Epithelial cell of esophagus (primary cell): ENCODE results near the gene SCAF8.

Experiments used
- DNase-seq: peaks from one replicate; pipeline ENCODE4 v3.0.0; 2010; ENCODE audit warnings: low read depth
- H3K4me3 ChIP-seq: 2 replicates; pipeline ENCODE4 v1.5.1; 2011; ENCODE audit warnings: mild to moderate bottlenecking, low read length, control low read depth
- TF ChIP-seq, protein P1 (sequence below): IDR thresholded peaks from 2 replicates; pipeline ENCODE4 v1.5.1; 2011; ENCODE audit warnings: low read depth, mild to moderate bottlenecking, low read length, control low read depth, inconsistent platforms; ENCODE audit not compliant: insufficient read depth; ENCODE audit errors: missing control alignments

The SCAF8 gene

DNA sequence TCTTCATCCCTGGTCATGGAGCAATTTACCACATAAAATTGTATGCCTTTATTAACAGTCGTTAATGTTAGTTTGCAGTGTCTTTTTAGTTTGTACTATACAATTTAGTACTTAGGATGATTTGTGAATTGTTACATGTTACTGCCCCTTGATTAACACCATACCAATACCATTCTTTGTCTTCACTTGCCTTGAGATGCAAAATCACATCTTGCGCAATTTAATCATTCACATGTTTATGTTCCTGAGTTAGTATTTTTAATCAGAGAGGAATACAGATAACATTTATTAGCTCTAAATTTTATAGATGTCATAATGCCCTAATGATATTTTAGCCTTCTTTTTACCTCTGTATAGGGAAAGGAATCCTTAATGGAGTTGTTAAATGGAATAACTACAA is 114.1 kb downstream of the SCAF8 start:
- peak; percentile 31 for DNase-seq
- H3K4me3 ChIP-seq: no peak overlapping the region
- TF ChIP-seq, protein P1, sequence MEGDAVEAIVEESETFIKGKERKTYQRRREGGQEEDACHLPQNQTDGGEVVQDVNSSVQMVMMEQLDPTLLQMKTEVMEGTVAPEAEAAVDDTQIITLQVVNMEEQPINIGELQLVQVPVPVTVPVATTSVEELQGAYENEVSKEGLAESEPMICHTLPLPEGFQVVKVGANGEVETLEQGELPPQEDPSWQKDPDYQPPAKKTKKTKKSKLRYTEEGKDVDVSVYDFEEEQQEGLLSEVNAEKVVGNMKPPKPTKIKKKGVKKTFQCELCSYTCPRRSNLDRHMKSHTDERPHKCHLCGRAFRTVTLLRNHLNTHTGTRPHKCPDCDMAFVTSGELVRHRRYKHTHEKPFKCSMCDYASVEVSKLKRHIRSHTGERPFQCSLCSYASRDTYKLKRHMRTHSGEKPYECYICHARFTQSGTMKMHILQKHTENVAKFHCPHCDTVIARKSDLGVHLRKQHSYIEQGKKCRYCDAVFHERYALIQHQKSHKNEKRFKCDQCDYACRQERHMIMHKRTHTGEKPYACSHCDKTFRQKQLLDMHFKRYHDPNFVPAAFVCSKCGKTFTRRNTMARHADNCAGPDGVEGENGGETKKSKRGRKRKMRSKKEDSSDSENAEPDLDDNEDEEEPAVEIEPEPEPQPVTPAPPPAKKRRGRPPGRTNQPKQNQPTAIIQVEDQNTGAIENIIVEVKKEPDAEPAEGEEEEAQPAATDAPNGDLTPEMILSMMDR: no peak

DNA sequence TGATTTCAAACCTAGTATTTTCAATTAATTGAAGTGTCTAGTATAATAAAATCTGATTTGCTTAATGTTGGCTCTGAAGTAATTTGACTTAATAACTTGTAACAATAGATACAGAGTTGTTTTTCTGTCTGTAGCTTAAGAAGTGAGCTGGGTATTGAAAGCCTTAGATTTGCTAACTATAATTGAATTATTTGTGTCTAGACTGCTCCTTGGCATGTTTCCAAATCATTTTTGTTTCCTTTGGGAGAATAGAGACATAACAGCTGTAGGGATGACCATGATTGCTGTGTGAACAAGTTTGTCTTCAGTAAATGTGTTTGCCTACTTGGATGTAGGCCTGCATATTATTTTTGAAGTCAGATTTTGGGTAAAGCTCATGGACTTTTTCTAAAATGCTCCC is 115.4 kb downstream of the SCAF8 start:
- no peak overlapping the region for H3K4me3 ChIP-seq
- TF ChIP-seq, protein P1: no peak
- DNase-seq: no peak

DNA sequence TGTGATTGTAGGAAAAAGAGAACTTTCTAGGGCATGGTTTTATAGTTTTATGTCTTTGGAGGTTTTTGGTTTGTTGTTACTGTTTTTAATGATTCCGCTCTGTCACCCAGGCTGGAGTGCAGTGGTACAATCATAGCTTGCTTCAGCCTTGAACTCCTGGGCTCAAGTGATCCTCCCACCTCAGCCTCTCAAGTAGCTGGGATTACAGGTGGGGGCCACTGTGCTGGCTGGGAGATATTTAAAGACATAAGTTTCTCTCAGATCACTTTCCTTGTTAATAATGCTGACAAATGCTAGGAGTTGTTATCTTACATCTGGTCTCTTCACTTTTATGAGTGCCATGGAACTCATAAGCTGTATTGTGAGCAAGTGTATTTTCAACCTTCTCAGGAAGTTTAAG is 116.3 kb downstream of the SCAF8 start:
- TF ChIP-seq, protein P1: no peak
- H3K4me3 ChIP-seq: no peak overlapping the region

DNA sequence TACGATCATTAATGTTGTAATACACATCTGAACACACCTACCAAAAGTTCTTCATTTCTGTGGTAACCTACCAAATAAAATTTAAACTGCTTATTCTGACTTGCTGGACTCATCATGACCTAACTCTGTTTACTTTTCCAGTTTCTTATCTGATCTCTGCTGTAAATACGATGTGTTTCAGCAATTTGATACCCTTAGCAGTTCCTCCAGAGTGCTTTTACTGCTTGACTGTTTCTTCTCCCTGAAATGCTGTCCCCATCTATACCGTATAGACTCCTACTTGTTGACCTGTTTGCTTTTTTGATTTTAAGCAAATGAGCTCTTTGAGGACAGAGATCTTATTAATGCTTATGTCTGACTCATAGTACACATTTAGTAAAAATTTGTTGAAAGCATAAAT is 119.5 kb downstream of the SCAF8 start:
- TF ChIP-seq, protein P1: no peak
- H3K4me3 ChIP-seq: no peak overlapping the region
- DNase-seq: no peak

More for the DNA sequence above, 116.3 kb downstream of the SCAF8 start:
- DNase-seq: no peak

DNA sequence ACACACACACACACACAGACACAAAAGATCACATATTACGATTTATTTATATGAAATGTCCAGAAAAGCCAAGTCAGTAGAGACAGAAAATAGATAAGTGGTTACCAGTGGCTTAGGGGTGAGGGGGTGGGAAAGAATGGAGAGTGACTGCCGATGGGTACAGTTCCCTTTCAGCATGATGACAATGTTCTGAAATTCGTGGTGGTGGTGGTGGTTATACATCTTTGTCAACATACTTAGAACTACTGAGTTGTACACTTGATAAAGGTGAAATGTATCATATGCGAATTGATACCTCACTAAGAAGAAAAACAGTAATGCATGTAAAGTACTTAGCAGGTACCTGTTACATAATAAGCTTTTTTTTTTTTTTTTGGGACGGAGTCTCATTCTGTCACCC is 124.3 kb downstream of the SCAF8 start:
- H3K4me3 ChIP-seq: no peak overlapping the region
- DNase-seq: no peak
- TF ChIP-seq, protein P1: no peak

DNA sequence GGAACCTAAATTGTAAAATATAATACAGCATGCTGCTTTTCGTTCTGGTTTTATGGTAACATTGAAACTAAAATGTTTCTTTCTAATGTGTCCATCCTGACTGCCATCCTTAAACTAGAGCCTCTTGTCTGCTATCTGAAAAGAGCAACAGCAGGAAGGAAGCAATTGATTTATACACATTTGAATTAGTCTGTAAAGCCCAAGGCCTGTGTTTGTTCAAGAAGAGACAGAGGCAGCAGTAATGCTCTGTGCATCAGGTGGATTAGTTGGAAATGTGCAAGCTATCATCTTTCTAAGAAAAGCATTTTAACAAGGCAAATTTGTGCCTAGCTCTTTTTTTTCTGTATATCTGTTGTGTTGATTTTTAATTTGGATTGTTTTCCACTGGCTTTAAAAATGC is 128.6 kb downstream of the SCAF8 start:
- DNase-seq: no peak
- TF ChIP-seq, protein P1: no peak
- H3K4me3 ChIP-seq: no peak overlapping the region

DNA sequence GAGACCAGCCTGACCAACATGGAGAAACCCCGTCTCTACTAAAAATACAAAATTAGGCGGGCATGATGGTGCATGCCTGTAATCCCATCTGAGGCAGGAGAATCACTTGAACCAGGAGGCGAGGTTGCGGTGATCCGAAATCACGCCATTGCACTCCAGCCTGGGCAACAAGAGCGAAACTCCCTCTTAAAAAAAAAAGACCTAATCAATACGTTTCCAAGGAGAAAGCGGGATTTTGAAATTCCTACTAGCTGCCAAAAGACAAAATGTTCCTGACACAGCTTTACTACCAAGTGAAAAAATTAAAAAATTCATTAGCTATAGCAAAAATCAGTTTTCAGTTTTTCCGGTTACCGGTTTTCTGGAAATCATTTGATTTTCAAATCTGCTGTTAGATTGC is 129.3 kb downstream of the SCAF8 start:
- TF ChIP-seq, protein P1: no peak
- DNase-seq: no peak
- no peak overlapping the region for H3K4me3 ChIP-seq
